HEK293 (cell line): ENCODE results near the gene AQP6.

Experiments
- CTCF ChIA-PET: fragments of 350-600 bp; formaldehyde crosslinking; extraction: SDS; loops from one replicate; lab custom pipeline; 2021; ENCODE audit warnings: antibody characterized with exemption; lab: Yijun Ruan, JAX
- POLR2A ChIA-PET: fragments of 300-600 bp; formaldehyde crosslinking; extraction: SDS; loops from one replicate; lab custom pipeline; 2020; ENCODE audit warnings: antibody characterized with exemption, inconsistent platforms; lab: Yijun Ruan, JAX
- H3K27ac ChIP-seq: fragments of 200-500 bp; sonication (Bioruptor generic); 2 replicates; pipeline ENCODE4 v1.5.1; 2014; ENCODE audit warnings: low read depth, low read length, control low read depth, inconsistent platforms; ENCODE audit errors: extremely low read depth
- H3K36me3 ChIP-seq, 2 experiments: fragments of 200-500 bp in 1 of 2; sonication (Bioruptor generic) in 1 of 2; 1 replicate in 1 of 2; 2 replicates in 1 of 2; pipeline ENCODE4 v1.5.1; 2014 to 2017; ENCODE audit warnings: inconsistent platforms in 2 of 2, low read length in 2 of 2; ENCODE audit not compliant: control insufficient read depth in 2 of 2, insufficient read depth in 1 of 2
- H3K4me1 ChIP-seq: fragments of 200-500 bp; sonication (Bioruptor generic); 2 replicates; pipeline ENCODE4 v1.5.1; 2014; ENCODE audit warnings: mild to moderate bottlenecking, low read length, inconsistent platforms; ENCODE audit not compliant: control insufficient read depth, insufficient read depth
- H3K4me3 ChIP-seq: 2 replicates; pipeline ENCODE4 v1.5.1; 2011; ENCODE audit warnings: low read depth, mild to moderate bottlenecking, control low read depth, low read length, moderate library complexity
- H3K9me3 ChIP-seq: fragments of 200-500 bp; sonication (Bioruptor generic); 2 replicates; pipeline ENCODE4 v1.5.1; 2014; ENCODE audit warnings: low read depth, low read length, inconsistent platforms; ENCODE audit not compliant: control insufficient read depth, insufficient read depth
- EGR2 ChIP-seq: fragments of 450-650 bp; formaldehyde crosslinking; IDR thresholded peaks from 2 replicates; pipeline ENCODE4 v1.5.1; 2016; ENCODE audit warnings: low read depth, missing biosample characterization, missing genetic modification characterization
- GFI1B ChIP-seq: fragments of 450-650 bp; formaldehyde crosslinking; IDR thresholded peaks from 2 replicates; pipeline ENCODE4 v1.5.1; 2016; ENCODE audit warnings: missing biosample characterization, missing genetic modification characterization
- KLF7 ChIP-seq: fragments of 450-650 bp; formaldehyde crosslinking; IDR thresholded peaks from 2 replicates; pipeline ENCODE4 v1.5.1; 2016; ENCODE audit warnings: missing biosample characterization, missing genetic modification characterization, borderline replicate concordance
- PRDM4 ChIP-seq: fragments of 450-650 bp; formaldehyde crosslinking; IDR thresholded peaks from 2 replicates; pipeline ENCODE4 v1.5.1; 2017; ENCODE audit warnings: missing biosample characterization, missing genetic modification characterization
- SCRT1 ChIP-seq: fragments of 450-650 bp; formaldehyde crosslinking; IDR thresholded peaks from 2 replicates; pipeline ENCODE4 v1.5.1; 2016; ENCODE audit warnings: missing biosample characterization, missing genetic modification characterization, borderline replicate concordance
- ZEB2 ChIP-seq: fragments of 450-650 bp; formaldehyde crosslinking; IDR thresholded peaks from 2 replicates; pipeline ENCODE4 v1.5.1; 2016; ENCODE audit warnings: missing biosample characterization, missing genetic modification characterization
- ZFHX2 ChIP-seq: fragments of 450-650 bp; formaldehyde crosslinking; conservative IDR thresholded peaks from 2 replicates; pipeline ENCODE4 v1.5.1; 2016; ENCODE audit warnings: missing biosample characterization, missing genetic modification characterization
- ZNF2 ChIP-seq: fragments of 450-650 bp; formaldehyde crosslinking; IDR thresholded peaks from 2 replicates; pipeline ENCODE4 v1.5.1; 2016; ENCODE audit warnings: missing biosample characterization, missing genetic modification characterization
- ZNF48 ChIP-seq: fragments of 450-650 bp; formaldehyde crosslinking; IDR thresholded peaks from 2 replicates; pipeline ENCODE4 v1.5.1; 2016; ENCODE audit warnings: missing biosample characterization, missing genetic modification characterization
- ZNF549 ChIP-seq: fragments of 450-650 bp; IDR thresholded peaks from 2 replicates; pipeline ENCODE4 v1.5.1; 2018; ENCODE audit warnings: missing biosample characterization, missing genetic modification characterization, mild to moderate bottlenecking, inconsistent platforms, moderate library complexity
- ZNF600 ChIP-seq: fragments of 450-650 bp; formaldehyde crosslinking; IDR thresholded peaks from 2 replicates; pipeline ENCODE4 v1.5.1; 2016; ENCODE audit warnings: missing biosample characterization, missing genetic modification characterization
- ZNF639 ChIP-seq: fragments of 450-650 bp; formaldehyde crosslinking; IDR thresholded peaks from 2 replicates; pipeline ENCODE4 v1.5.1; 2016; ENCODE audit warnings: missing biosample characterization, missing genetic modification characterization
- ZNF707 ChIP-seq: fragments of 450-650 bp; formaldehyde crosslinking; IDR thresholded peaks from 2 replicates; pipeline ENCODE4 v1.5.1; 2016; ENCODE audit warnings: missing biosample characterization, missing genetic modification characterization
- ZNF747 ChIP-seq: fragments of 450-650 bp; formaldehyde crosslinking; IDR thresholded peaks from 2 replicates; pipeline ENCODE4 v1.5.1; 2016; ENCODE audit warnings: missing biosample characterization, missing genetic modification characterization
- TF ChIP-seq, protein P1 (sequence below): fragments of 450-650 bp; IDR thresholded peaks from 2 replicates; pipeline ENCODE4 v1.5.1; 2018; ENCODE audit warnings: missing biosample characterization, mild to moderate bottlenecking, missing genetic modification characterization
- TF ChIP-seq, protein P2 (sequence below): fragments of 450-650 bp; formaldehyde crosslinking; conservative IDR thresholded peaks from 2 replicates; pipeline ENCODE4 v1.5.1; 2016; ENCODE audit warnings: low read depth, missing biosample characterization, missing genetic modification characterization

The AQP6 gene, protein sequence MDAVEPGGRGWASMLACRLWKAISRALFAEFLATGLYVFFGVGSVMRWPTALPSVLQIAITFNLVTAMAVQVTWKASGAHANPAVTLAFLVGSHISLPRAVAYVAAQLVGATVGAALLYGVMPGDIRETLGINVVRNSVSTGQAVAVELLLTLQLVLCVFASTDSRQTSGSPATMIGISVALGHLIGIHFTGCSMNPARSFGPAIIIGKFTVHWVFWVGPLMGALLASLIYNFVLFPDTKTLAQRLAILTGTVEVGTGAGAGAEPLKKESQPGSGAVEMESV

DNA sequence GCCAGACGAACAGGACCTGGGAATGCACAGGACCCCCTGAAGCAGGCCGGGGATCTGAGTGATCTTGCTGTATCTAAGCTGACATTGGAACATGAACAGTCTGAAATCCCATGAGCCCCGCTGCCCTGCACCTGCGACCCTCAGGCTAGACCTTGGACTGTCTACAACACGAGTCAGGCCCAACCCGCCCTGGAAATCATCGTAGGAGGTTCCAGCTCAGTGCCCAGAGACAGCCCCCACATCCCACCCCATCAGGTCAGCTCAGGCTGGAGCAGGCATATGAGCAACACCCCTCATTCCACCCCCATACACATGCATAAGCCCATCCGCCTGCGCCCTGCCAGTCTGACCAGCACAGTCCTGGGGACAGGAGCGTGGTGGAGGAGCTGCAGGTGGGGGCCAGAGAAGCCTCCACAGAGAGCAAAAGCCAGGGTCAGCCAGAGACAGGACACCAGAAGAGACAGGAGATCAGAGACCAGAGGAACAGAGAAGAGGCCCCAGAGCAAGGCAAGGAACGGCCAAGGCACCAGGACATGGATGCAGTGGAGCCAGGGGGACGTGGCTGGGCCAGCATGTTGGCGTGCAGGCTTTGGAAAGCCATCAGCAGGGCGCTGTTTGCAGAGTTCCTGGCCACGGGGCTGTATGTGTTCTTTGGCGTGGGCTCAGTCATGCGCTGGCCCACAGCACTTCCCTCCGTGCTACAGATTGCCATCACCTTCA lies at the start of gene AQP6:
AQP6 (plus strand) TSS at position 307 of the 720 bp plus-strand sequence; CDS start at position 534, 227 bp downstream.
- H3K4me3 ChIP-seq: no peak within 1 kb of the TSS
- no peaks in the 10 kb centered on the region for H3K4me1 ChIP-seq
- no peak within 1 kb of the TSS for H3K27ac ChIP-seq
- ChIA-PET POLR2A (no interaction called here), CTCF (interaction anchor here (0.7 kb wide), 1 partner anchor 391 kb away, joined by 3 read pairs; no protein-coding TSS in a partner anchor)
- no peak for TF ChIP-seq KLF7 (tag by site-specific recombination)
- no peak for TF ChIP-seq SCRT1 (tag by site-specific recombination)
- TF ChIP-seq, protein P1, sequence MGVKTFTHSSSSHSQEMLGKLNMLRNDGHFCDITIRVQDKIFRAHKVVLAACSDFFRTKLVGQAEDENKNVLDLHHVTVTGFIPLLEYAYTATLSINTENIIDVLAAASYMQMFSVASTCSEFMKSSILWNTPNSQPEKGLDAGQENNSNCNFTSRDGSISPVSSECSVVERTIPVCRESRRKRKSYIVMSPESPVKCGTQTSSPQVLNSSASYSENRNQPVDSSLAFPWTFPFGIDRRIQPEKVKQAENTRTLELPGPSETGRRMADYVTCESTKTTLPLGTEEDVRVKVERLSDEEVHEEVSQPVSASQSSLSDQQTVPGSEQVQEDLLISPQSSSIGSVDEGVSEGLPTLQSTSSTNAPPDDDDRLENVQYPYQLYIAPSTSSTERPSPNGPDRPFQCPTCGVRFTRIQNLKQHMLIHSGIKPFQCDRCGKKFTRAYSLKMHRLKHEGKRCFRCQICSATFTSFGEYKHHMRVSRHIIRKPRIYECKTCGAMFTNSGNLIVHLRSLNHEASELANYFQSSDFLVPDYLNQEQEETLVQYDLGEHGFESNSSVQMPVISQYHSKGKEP: no peak
- TF ChIP-seq ZNF48 (tag by site-specific recombination): no peak
- no peak for TF ChIP-seq ZNF707
- TF ChIP-seq ZNF549 (tag by site-specific recombination): no peak
- peak; percentile 90 for TF ChIP-seq ZFHX2
- TF ChIP-seq ZNF600 (tag by site-specific recombination): 0 out of 2 replicates have a peak, but pooled peaks have one; percentile 18
- no peak for TF ChIP-seq GFI1B
- TF ChIP-seq, protein P2, sequence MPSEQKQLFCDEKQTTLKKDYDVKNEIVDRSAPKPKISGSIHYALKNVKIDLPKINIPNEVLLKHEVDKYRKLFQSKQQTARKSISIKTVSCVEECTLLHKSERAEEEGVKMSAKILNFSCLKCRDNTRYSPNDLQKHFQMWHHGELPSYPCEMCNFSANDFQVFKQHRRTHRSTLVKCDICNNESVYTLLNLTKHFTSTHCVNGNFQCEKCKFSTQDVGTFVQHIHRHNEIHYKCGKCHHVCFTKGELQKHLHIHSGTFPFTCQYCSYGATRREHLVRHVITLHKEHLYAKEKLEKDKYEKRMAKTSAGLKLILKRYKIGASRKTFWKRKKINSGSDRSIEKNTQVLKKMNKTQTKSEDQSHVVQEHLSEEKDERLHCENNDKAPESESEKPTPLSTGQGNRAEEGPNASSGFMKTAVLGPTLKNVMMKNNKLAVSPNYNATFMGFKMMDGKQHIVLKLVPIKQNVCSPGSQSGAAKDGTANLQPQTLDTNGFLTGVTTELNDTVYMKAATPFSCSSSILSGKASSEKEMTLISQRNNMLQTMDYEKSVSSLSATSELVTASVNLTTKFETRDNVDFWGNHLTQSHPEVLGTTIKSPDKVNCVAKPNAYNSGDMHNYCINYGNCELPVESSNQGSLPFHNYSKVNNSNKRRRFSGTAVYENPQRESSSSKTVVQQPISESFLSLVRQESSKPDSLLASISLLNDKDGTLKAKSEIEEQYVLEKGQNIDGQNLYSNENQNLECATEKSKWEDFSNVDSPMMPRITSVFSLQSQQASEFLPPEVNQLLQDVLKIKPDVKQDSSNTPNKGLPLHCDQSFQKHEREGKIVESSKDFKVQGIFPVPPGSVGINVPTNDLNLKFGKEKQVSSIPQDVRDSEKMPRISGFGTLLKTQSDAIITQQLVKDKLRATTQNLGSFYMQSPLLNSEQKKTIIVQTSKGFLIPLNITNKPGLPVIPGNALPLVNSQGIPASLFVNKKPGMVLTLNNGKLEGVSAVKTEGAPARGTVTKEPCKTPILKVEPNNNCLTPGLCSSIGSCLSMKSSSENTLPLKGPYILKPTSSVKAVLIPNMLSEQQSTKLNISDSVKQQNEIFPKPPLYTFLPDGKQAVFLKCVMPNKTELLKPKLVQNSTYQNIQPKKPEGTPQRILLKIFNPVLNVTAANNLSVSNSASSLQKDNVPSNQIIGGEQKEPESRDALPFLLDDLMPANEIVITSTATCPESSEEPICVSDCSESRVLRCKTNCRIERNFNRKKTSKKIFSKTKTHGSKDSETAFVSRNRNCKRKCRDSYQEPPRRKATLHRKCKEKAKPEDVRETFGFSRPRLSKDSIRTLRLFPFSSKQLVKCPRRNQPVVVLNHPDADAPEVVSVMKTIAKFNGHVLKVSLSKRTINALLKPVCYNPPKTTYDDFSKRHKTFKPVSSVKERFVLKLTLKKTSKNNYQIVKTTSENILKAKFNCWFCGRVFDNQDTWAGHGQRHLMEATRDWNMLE (tag by site-specific recombination): no peak
- TF ChIP-seq ZNF639: no peak
- TF ChIP-seq ZEB2 (tag by site-specific recombination): no peak
- no peak for TF ChIP-seq PRDM4
- no peak for TF ChIP-seq ZNF2 (tag by site-specific recombination)
- peak; percentile 96 for TF ChIP-seq EGR2 (tag by site-specific recombination)
- TF ChIP-seq ZNF747 (tag by site-specific recombination): no peak
- H3K9me3 ChIP-seq: no peaks in the 10 kb centered on the region
- no peaks in the 10 kb centered on the region for H3K36me3 ChIP-seq
